Measurements from ENCODE around the gene PSMC5. TPM values are rescaled to one million over a fixed set of nuclear protein-coding genes. Genes with fewer than 3 reads are reported as not detected.
A peak's percentile ranks its signal among the peaks of the same experiment; 100 is the strongest.

Gene PSMC5
- total RNA-seq, result 100 to 1,000 TPM in 2 of 4 donors, 10 to 100 TPM in 2; 79.5 to 110 (median 95.7) TPM

- H3K27ac ChIP-seq, result peak within 1 kb of the TSS; percentile 29 to 89 (median 86)
- H3K4me1 ChIP-seq, result peaks cover 0 to 58% (median 24%) of the 10 kb centered on the region in 3 donors
- WGBS, 2 donors (ENCODE audit: low coverage in 1 of 2), result 0% methylated on average over 3 to 18 of the region's 58 CpGs
- ATAC-seq, result peak; percentile 95
- H3K27me3 ChIP-seq, result no peaks in the 10 kb centered on the region
- H3K36me3 ChIP-seq, result peaks cover 0 to 69% of the 10 kb centered on the region in 2 donors
- peak within 1 kb of the TSS; percentile 43 to 90 for H3K4me3 ChIP-seq
- H3K9me3 ChIP-seq, result no peaks in the 10 kb centered on the region
- TF ChIP-seq EP300 (IDR thresholded peaks at IDR 0.05) (no peak), POLR2AphosphoS5 (IDR thresholded peaks at IDR 0.05) (peak; percentile 96), POLR2A (IDR thresholded peaks at IDR 0.05) (peak; percentile 65 to 73)
- TF ChIP-seq, protein P1, sequence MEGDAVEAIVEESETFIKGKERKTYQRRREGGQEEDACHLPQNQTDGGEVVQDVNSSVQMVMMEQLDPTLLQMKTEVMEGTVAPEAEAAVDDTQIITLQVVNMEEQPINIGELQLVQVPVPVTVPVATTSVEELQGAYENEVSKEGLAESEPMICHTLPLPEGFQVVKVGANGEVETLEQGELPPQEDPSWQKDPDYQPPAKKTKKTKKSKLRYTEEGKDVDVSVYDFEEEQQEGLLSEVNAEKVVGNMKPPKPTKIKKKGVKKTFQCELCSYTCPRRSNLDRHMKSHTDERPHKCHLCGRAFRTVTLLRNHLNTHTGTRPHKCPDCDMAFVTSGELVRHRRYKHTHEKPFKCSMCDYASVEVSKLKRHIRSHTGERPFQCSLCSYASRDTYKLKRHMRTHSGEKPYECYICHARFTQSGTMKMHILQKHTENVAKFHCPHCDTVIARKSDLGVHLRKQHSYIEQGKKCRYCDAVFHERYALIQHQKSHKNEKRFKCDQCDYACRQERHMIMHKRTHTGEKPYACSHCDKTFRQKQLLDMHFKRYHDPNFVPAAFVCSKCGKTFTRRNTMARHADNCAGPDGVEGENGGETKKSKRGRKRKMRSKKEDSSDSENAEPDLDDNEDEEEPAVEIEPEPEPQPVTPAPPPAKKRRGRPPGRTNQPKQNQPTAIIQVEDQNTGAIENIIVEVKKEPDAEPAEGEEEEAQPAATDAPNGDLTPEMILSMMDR (IDR thresholded peaks at IDR 0.05), result peak in 3 of 4 experiments; percentile 52 to 71 (median 64)
Measured at GRCh38 chr17:63827002-63827800, at the start of gene PSMC5, which contains the start of gene FTSJ3. TSS of gene PSMC5 (plus strand) at chr17:63827431. CDS start at chr17:63827491, 60 bp downstream. TSS of gene FTSJ3 (minus strand) at chr17:63827663. CDS start at chr17:63826902, 761 bp downstream.

DNA sequence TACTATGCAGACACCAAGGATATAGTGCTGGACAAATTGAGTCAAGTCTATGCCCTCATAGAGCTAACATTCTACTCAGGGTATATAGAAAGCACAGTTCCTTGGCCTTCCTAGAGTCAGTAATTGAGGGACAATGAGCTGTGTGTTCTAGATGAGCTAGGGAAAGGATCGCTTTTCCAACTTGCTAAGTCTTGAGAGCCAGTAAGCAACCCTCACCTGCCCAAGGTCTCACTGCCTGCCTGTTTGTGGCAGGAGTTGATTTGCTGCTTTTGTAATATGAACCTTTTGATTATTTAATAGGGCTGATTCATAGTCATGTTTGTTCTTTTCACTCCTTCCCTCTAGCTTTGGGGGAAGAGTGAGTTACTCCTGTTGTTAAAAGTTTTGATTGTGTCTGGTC is 46.7 kb upstream of the PSMC5 start:
- ATAC-seq, result no peak
- no peaks in the 10 kb centered on the region for H3K9me3 ChIP-seq
- H3K27ac ChIP-seq, result no peak overlapping the region
- H3K4me3 ChIP-seq, result no peak overlapping the region
- peaks cover 0 to 95% (median 0%) of the 10 kb centered on the region in 3 donors for H3K4me1 ChIP-seq
- H3K27me3 ChIP-seq, result no peaks in the 10 kb centered on the region
- H3K36me3 ChIP-seq, result peaks cover 0 to 41% of the 10 kb centered on the region in 2 donors
- 78 to 100% methylated on average over 1 of the region's 1 CpG for WGBS, 2 donors (ENCODE audit: low coverage in 1 of 2)
- TF ChIP-seq EP300 (IDR thresholded peaks at IDR 0.05) (no peak), POLR2A (IDR thresholded peaks at IDR 0.05) (no peak), POLR2AphosphoS5 (IDR thresholded peaks at IDR 0.05) (no peak)
- TF ChIP-seq, protein P1 (IDR thresholded peaks at IDR 0.05), result no peak

DNA sequence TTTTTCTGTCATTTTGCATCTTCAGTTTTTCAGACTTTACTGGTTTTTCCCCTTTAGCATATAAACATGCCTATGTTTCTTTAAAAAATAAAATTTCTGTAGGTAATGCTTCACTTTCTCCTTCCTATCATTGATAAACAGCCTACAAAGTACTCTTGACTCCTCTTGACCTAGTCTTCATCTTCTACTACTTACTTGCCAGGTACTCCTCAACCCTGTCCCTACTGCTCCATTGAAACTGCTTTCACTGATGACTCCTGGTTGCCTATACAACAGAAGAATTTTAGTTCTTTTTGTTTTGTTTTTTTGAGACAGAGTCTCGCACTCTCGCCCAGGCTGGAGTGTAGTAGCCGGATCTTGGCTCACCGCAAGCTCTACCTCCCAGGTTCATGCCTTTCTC is 46.3 kb upstream of the PSMC5 start:
- Histone ChIP-seq H3K4me3 (no peak overlapping the region), H3K27me3 (no peaks in the 10 kb centered on the region), H3K36me3 (peaks cover 0 to 41% of the 10 kb centered on the region in 2 donors), H3K9me3 (no peaks in the 10 kb centered on the region), H3K4me1 (peaks cover 0 to 95% (median 0%) of the 10 kb centered on the region in 3 donors), H3K27ac (no peak overlapping the region)
- 95 to 100% methylated on average over 3 to 4 of the region's 4 CpGs for WGBS, 2 donors (ENCODE audit: low coverage in 1 of 2)
- no peak for TF ChIP-seq POLR2AphosphoS5 (IDR thresholded peaks at IDR 0.05)
- TF ChIP-seq EP300 (IDR thresholded peaks at IDR 0.05), result no peak
- TF ChIP-seq, protein P1 (IDR thresholded peaks at IDR 0.05), result no peak
- no peak for TF ChIP-seq POLR2A (IDR thresholded peaks at IDR 0.05)
- no peak for ATAC-seq

- 62 to 79% methylated on average over 3 to 6 of the region's 6 CpGs for WGBS, 2 donors (ENCODE audit: low coverage in 1 of 2)
- Histone ChIP-seq H3K36me3 (peaks cover 0 to 57% of the 10 kb centered on the region in 2 donors), H3K9me3 (no peaks in the 10 kb centered on the region), H3K4me1 (peaks cover 0 to 80% (median 0%) of the 10 kb centered on the region in 3 donors), H3K27me3 (no peaks in the 10 kb centered on the region), H3K4me3 (no peak overlapping the region), H3K27ac (no peak overlapping the region)
- TF ChIP-seq POLR2AphosphoS5 (IDR thresholded peaks at IDR 0.05), result no peak
- ATAC-seq, result no peak
Measured at GRCh38 chr17:63783522-63783921, 43.7 kb upstream of the PSMC5 start.

- Histone ChIP-seq H3K27me3 (no peaks in the 10 kb centered on the region), H3K4me3 (no peak overlapping the region), H3K4me1 (peaks cover 0 to 66% (median 0%) of the 10 kb centered on the region in 3 donors), H3K27ac (no peak overlapping the region), H3K9me3 (no peaks in the 10 kb centered on the region), H3K36me3 (peaks cover 0 to 65% of the 10 kb centered on the region in 2 donors)
- TF ChIP-seq, protein P1 (IDR thresholded peaks at IDR 0.05), result no peak
- TF ChIP-seq EP300 (IDR thresholded peaks at IDR 0.05) (no peak), POLR2A (IDR thresholded peaks at IDR 0.05) (no peak), POLR2AphosphoS5 (IDR thresholded peaks at IDR 0.05) (no peak)
- 89 to 92% methylated on average over 1 of the region's 1 CpG for WGBS, 2 donors (ENCODE audit: low coverage in 1 of 2)
- ATAC-seq, result no peak
Measured at GRCh38 chr17:63785556-63785955, 41.7 kb upstream of the PSMC5 start.

All from gastroesophageal sphincter (tissue), 4 donors.